GM21723 (cell line): Measurements from ENCODE around the gene BMPR1A.

Source experiments
- ATAC-seq: cut with Tn5 transposase; IDR thresholded peaks from one replicate; pipeline ENCODE4 v1.9.1; 2021; ENCODE audit warnings: mild to moderate bottlenecking, moderate library complexity; ENCODE audit not compliant: unreplicated experiment

The BMPR1A gene

DNA sequence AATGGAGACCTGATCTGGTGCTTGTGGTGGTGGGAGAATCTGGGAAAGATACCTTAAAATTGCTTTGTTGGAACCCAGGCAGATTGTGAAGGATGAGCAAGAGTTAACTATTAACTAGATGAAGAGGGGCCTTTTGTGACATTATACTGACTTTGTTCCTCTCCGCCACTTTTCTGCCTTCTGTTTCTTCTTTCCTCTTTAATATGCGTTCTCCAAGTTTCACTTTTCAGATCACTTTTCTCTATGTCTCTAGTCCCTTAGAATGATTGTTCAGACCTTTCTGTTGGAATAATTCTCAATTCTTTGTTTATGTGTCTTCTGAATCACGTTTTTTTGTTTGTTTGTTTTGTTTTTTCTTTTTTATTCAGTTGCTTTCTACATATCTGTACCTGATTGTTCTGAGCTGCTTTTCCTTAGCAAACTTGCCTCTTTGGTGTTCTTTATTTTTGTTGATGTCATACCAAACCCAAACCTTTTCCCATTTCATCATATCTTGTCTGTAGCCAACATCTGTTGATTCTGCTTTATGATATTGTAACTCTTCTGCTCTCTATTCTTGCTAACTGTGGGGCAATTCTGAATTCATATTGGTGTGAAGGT, 2.8 kb downstream of the BMPR1A start:
- ATAC-seq: no peak

DNA sequence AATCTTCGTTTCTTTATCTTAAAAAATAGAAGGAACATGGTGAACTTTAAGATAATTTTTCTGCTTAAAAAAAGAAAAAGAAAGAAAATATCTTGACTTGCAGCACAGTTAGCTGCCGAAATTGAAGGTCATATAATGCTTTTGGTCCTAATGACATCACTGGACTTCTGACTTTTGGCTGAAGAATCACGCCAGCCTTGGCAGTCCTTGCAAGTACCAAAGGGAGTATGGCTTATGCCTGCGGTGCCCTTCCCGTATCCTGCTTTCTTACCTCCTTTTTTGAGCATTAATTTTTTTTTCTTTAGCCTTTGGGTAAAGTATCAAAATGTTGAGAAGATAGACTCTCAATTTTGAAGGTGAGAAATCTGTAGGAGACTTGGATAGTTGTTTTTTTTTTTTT, 7.0 kb downstream of the BMPR1A start:
- no peak for ATAC-seq

DNA sequence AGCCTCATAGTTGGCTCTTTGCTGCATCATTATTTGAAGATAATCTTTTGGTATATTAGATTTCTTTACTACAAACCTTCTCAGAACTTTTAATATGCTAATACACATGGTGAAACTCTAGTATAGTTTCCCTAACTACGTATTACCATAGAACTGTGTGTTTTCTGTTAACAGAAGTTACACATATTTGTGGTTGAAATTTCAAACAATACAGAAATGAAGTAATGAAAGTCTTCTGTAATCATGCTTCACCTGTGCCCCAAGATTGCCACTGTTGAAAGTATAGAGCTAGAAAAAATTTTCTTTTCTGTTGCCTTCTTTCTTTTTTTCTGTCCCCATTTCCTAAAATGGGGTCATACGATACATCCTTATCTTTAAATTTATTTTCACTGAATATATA, 9.1 kb downstream of the BMPR1A start:
- no peak for ATAC-seq

DNA sequence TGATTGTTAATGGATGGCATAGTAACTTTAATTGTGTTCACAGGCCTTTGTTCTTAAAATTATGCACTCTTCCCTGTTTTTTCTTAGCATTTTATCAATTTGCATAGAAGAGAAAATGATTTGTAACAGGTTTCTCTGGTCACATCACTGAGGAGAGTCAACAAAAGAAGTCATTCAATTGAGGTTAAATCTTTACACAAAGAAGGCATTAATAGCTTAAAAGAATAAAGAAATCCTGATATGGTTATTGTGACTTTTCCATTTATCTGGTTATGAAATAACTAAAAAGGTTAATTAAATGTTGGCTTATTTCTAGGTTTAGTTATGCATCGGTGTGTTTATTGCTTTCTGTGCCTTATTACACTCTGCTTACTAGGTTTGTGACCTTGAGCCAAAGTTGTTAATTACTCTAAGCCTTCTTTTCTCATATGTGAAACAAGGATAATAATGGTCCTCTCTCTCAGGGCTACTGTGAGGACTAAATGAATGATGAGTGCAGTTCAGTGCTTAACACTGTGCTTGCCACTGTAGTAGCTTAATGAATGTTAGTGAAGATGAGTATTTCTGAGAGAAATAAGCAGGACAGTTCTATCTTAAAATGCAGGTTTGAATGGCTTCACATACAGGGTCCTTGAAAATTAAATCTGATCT, 12.1 kb downstream of the BMPR1A start:
- no peak for ATAC-seq

DNA sequence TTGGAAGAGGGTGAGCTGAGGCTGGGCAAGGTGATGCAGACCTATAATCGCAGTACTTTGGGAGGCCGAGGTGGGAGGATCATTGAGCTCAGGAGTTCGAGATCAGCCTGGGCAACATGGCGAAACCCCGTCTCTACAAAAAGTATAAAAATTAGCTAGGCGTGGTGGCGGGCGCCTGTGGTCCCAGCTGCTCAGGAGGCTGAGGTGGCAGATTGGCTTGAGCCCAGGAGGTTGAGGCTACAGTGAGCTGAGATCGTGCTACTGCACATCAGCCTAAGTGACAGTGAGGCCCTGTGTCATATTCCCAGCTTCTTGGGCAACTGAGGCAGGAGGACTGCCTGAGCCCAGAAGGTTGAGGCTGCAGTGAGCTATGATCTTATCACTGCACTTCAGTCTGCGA, 13.6 kb downstream of the BMPR1A start:
- ATAC-seq: no peak

DNA sequence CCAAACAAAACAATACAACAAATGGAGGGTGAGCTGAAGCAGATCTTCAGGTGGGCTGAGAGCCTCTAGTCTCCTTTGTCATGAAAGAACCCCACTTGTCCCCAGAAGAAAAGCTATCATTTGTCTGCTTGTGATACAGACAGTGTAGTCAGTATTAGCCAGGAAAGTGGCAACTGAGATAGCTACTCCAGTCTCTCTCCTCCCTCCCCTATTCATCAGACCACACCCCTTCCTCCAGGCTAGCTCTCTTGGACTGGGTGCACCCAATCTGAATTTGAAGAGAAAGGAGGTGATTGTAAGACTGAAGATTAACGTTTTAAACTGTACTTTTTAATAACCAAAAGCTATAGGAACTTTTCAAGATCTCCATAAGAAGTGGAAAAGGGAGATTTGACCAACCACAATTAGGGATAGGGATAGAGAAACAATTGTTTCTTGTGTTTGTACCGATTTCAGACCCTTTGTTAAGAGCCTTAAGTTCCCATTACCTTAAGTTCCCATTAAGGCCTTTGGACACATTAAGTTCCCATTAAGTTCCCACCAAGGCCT, 14.1 kb downstream of the BMPR1A start:
- ATAC-seq: no peak

DNA sequence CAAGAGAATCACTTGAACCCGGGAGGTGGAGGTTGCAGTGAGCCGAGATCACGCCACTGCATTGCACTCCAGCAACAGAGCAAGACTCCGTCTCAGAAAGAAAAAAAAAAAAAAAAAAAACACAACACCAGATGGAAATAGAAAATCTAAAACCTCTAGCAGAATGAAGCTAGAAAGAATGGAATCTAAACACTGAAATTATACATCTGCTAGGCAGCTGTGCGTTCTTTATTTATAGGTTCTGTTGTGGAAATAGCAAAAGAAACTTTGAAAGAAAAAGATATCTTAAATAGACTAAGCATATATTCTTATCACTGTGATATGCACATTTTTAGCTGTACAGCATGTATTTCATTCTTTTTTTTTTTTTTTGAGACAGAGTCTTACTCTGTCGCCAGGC, 17.1 kb downstream of the BMPR1A start:
- no peak for ATAC-seq

DNA sequence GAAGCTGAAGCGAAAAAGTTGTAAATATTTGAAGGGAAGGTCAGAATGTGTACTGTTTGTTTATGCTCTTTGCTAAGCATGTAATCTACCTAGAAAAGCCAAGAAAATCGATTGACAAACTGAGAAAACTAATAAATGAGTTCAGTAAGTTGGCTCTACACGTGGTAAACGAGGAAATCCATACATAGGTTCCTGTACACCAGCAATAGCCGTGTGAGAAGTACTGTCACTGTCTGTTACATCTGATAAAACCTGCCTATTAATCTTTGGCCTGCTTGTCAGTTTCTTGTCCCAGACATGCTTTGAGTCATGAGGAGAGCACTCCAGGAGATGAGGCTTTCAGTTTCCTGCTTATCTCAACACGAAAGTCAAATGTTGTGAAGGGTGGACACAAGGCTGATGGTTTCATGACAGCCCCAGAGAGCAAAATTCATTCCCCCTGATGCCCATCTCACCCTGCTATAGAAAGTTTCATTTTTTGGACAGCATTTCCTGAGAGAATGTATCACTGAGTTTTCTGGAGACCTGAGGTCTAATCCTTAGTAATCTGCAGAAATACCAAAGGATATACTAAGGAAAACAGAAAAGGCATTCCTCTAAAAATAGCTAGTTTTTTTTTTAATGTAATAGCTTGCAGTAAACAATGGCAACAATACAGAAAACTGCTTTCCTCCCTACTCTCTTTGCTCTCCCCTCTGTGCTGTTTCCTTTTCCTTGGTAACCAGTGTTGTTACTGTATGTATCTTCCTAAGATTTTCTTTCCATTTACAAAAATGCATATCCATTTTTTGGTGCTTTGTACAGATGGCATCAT, 18.8 kb downstream of the BMPR1A start:
- ATAC-seq: peak; percentile 78

DNA sequence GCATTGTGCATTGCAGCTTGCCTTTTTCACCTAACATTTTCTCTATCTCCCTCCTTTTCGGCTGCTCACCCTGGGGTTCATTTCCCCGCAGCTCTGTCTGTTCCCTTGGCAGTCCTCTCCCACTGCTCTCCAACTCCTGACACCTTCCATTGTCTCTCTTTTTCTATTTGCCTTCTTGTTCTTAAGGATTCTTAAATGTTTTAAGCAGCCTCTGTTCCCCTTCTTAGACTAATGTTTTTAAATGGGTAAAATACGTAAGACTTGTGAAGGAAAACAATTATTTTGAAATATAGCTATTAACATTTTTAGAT, 19.4 kb downstream of the BMPR1A start:
- ATAC-seq: no peak

DNA sequence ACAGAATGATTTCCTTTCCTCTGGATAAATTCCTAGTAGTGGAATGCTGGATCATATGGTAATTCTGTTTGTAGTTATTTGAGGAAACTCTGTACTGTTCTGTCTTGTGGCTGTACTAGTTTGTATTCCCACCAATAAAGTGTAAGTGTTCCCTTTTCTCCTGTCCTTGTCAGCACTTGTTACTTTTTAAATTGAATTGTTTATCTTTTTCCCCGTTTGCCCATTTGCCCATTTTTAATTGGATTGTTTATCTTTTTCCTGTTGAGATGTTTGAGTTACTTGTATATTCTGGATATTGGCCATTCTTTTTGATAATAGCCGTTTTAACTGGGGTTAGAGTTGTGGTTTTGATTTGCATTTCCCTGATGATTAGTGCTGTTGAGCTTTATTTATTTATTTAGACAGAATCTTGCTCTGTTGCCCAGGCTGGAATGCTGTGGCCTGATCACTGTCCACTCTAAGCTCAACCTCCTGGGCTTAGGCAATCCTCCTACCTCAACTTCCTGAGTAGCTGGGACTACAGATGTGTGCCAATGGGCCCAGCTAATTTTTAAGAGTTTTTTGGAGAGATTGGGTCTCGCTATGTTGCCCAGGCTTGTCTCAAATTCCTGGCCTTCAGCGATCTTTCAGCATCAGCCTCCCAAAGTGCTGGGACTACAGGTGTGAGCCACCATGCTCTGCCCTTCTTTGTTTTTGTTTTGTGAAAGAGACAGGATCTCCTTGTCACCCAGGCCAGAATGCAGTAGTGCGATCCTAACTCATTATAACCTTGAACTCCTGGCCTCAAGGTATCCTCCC, 23.0 kb downstream of the BMPR1A start:
- ATAC-seq: no peak

DNA sequence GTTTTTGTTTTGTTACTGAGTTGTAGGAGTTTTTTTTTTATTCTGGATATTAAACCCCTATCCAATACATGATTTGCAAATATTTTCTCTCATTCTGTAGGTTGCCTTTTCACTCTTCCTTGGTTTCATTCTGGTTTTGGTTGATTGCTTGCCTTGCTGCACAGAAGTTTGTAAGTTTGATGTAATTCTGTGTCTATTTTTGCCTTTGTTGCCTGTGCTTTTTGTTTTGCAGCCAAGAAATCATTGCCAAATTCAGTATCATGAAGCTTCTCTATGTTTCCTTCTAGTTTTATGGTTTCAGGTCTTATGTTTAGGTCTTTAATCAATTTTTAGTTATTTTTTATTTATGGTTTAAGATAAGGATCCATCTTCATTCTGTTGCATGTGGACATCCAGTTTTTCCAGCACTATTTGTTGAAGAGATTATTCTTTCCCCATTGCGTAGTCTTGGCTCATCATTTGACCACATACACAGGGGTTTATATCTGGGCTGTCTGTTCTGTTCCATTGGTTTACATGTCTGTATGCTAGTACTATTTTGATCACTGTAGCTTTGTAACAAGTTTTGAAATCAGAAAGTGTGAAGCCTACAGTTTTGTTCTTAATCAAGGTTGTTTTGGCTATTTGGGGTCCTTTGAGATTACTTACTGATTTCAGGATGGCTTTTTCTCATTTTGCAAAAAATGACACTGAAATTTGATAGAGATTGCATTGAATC, 26.4 kb downstream of the BMPR1A start:
- peak; percentile 88 for ATAC-seq

DNA sequence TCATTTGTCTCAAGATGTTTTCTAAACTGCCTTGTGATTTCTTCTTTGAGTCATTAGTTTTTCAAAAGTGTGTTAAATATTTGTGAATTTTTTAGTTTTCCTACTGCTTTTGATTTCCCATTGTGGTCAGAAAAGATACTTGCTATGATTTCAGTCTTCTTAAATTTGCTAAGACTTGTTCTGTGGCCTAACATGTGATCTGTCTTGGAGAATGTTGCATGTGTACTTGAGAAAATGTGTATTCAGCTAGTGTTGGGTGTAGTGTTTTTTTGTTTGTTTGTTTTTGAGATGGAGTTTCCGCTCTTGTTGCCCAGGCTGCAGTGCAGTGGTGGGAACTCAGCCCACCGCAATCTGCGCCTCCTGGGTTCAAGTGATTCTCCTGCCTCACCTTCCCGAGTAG, 28.6 kb downstream of the BMPR1A start:
- ATAC-seq: no peak

DNA sequence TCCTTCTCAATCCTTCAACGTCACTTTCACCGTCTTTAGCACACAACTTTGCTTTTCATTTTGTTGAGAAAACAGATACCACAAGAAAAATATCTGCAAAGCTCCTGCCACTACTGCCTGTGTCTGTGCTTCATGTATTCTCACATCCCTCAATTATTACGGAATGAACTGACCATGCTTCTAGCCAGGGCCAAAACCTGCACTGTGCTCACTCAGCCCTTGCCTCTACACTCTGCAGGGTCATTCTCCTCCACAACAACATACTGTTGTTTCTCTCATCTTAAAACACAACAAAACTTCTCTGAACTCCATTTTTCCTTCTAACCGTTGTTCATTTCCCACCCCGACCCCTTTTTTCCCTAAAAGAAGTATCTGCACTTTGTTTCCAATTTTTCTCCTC, 29.5 kb downstream of the BMPR1A start:
- no peak for ATAC-seq

DNA sequence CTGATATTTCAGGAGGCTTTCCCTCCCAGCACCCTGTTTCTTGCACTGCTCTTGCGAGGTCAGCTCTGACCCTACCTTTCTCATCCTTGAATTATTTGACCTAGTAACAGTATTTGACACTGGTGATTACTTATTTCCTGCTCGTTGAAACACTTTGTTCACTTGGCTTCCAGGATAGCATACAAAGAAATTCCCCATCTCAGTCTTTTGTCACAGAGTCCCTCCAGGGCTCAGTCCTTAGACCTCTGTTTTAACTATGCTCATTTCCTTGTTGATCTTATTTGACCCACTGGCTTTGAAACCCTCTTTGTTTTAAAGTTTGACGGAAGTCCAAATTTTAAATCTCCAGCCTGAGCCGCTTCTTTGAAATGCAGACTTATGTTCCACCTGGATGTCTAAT, 29.9 kb downstream of the BMPR1A start:
- no peak for ATAC-seq

DNA sequence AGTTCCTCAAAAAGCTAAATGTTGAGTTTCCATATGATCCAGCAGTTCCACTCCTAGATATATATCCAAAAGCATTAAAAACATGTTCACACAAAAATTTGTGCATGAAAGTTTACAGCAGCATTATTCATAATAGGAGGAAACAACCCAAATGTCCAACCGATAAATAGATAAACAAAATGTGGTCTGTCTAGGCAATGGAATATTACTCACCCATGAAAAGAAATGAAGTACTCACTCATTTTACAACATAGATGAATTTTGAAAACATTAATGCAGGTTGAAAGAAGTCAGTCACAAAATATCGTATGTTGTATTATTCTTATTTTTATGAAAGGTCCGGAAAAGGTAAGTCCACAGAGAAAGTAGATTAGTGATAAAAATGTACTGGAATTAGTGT, 34.0 kb downstream of the BMPR1A start:
- no peak for ATAC-seq

DNA sequence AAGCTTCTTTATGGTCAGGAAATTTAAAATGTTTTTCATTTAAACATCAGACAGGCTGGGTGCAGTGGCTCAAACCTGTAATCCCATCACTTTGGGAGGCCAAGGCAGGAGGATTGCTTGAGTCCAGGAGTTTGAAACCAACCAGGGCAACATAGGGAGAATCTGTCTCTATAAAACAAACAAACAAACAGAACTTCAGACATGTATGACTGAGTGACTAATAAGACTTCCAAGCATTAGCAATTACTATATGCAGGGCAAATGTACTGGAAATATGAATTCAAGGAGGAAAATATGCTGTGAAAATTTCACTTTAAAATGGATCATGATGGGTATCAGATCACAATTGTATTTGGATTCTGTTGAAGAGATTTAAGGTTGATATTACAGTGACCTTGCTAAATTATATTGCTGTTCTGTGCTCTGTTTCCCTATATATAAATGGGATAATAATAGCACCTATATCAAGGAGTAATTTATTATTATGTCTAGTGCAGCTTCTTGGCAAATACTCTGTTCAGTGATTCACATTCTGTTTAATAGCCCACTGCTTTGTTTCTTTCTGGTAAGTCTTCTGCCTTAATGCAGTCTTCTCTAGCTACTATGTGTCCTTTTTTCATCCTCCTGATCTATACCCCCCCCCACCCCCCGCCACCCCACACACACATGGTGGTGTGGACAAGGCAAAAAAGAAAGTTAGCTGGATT, 36.2 kb downstream of the BMPR1A start:
- no peak for ATAC-seq

DNA sequence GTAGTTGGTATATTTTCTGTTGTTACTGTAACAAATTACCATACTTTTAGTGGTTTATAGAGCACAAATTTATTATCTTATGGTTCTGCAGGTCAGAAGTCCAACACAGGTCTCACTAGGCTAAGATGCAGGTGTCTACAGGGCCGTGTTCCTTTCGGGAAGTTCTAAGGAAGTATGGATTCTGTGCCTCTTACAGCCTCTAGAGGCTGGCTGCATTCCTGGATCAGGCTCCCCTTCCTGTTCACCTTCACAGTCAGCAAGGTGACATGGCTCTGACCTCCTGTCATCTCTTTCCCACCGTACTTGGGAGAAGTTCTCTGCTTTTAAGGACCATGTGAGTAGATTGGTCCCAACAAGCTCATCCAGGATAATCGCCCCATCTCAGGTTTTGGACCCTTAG, 37.3 kb downstream of the BMPR1A start:
- ATAC-seq: no peak

DNA sequence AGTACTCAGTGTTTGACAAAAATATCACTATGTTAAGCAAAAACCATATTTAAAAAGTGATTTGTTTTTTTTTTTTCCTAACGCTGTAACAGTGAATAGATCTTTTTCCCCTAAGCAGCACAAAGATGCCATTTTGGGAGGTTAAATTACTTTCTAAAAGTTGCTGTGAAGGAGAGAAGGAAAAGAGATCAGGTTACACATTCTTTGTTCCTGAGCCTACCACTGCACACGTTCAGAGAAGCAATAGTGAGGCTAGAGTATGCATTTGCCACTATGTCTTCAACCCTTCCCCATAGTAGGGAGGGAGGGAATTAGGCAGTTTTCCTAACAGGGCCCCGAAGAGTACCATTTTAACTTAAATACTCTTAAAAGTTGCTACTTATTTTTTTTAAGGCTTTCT, 38.9 kb downstream of the BMPR1A start:
- no peak for ATAC-seq

DNA sequence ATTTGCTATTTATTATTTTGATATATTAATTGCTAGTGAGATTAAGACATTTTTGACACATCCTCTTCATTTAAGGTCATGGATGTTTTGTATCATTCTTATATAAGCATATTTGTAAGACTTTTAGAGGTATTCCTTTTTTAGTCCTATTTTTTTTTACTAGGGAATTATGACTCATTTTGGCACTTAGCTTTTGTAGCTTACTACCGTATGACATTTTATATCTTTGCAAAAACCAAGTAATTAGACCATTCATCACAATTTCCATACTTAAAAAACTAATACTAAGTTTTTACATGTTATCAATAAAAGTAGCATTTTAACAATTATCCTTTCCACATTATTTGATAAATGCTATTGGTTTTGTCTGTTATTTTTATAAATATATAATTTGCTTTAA, 41.6 kb downstream of the BMPR1A start:
- no peak for ATAC-seq

DNA sequence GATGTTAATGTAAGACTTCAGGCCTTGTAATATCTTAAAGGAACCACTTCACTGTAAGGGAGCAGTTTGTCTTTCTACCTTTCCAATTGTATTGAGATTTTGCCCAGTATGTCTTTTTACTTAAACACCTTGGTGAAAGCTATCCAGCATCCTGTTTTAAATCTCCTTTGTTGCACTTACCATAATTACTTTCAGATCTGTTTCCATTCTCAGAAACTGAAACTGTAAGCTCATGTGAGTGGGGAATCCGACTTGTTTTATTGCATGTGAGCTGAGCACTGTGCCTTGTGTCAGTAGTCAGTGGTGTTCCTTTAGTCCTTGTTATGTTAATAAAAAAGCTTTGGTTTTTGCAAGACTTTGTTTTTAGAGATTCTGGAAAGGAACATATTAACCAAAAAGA, 42.2 kb downstream of the BMPR1A start:
- peak; percentile 87 for ATAC-seq
